HuH-7 (cell line): ENCODE data around the gene HINFP.
"Not testable (repeated sequence)": the region's sequence is repeated elsewhere in the genome, so short reads cannot be mapped to it uniquely, and the experiment has no call there.

Experiments
- DNase-seq: peaks from one replicate; pipeline ENCODE4 v3.0.0; 2011; ENCODE audit warnings: low spot score

HINFP gene

GRCh38 chr11:119117004-119117706, 4.2 kb upstream of the HINFP start:
- DNase-seq: no peak

- DNase-seq: no peak
Observed at GRCh38 chr11:119118227-119118626, 3.2 kb upstream of the HINFP start.

GRCh38 chr11:119118946-119119345, 2.4 kb upstream of the HINFP start:
- DNase-seq: no peak

DNA sequence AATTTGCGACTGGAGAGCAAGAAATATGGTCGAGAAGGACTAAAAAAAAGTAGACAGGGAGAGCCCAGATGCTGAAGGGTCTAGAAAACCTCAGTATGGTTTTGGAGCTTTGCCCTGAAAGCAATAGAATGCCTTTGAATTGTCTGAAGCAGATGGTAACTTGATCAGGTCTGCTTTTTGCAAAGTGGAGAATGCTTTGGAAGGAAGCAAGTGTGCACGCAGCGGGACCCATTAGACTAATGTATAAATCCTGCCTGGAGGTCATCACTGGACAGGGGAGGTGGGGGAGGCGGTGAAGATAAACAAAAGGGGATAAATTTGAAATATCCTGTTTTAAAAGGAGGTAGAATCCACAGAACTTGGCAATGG, 757 bp upstream of the HINFP start:
- DNase-seq: no peak

DNA sequence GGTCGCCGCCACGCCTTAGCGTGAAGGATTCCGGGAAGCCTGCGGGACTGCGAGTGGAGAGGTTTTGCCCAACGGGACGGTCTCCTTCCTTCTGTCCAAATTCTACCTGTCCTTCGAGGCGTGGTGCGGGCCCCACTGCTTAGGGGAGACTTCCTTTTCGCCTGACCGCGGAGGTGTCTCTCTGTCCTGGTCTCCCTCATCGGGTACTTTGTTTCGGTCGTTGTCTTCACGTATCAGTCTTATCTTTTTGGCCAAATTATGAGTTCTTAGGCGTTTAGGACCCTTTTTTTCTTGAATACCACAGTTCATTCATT, 388 bp downstream of the HINFP start:
- no peak for DNase-seq

- DNase-seq: no peak
Observed at GRCh38 chr11:119125821-119126220, 4.4 kb downstream of the HINFP start.

- DNase-seq: no peak
Observed at GRCh38 chr11:119126675-119127268, 5.4 kb downstream of the HINFP start.

- DNase-seq: no peak
Observed at GRCh38 chr11:119130662-119131061, 9.3 kb downstream of the HINFP start.

- DNase-seq: no peak
Observed at GRCh38 chr11:119134389-119134978, 13.1 kb downstream of the HINFP start.

GRCh38 chr11:119139276-119139675, 17.9 kb downstream of the HINFP start:
- DNase-seq: not testable (repeated sequence)

- peak; percentile 98 for DNase-seq
Observed at GRCh38 chr11:119144825-119145486, 23.6 kb downstream of the HINFP start.

DNA sequence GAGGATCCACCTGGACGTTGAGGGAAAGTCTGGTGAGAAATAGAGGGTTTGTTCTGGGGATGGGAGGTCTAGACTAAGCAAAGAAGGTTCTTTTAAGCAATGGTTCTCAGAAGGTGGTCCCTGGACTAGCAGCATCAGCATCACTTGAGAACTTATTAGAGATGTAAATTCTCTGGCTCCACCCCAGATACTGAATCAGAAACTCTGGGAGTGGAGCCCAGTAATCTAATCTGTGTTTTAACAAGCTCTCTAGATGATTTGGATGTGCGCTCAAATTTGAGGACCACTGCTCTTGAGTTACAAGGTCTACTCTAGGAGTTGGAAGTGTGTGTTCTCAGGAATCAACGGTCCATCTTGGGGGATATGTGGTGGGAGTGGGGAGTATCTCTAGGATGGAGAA, 24.2 kb downstream of the HINFP start:
- DNase-seq: no peak

DNA sequence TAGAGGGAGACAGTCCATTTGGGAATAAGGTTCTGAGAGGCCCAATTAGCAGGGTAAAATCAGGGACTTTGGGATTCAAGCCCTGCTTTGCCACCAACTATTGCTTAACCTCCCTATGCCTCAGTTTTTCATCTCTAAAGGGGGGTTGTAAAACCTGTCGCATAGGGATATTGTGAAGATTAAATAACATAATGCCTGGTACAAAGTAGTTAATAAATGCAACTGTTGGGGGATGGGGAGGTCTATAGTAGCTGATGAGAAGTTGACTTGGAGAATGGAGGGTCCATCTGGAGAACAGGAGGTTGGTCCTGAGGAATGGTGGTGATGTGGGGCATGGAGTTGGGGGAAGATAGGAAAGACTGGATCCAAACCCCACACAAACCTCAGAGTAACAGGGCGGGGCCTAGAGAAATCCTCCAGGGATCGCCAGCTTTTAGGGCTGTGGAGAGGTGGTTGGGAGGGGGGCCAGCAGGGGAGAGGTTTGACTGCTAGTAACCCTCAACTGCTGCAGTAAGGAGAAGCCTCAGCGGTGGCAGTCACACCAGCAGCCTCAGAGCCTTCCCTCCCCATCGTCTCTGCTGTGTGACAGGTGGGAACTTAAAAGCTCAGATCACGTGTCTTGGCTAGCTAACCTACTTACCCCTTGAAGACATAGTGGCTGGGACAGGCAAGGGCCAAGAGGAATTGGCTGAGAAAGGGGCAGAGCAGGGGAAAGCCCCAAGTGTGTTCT, 26.4 kb downstream of the HINFP start:
- DNase-seq: no peak

DNA sequence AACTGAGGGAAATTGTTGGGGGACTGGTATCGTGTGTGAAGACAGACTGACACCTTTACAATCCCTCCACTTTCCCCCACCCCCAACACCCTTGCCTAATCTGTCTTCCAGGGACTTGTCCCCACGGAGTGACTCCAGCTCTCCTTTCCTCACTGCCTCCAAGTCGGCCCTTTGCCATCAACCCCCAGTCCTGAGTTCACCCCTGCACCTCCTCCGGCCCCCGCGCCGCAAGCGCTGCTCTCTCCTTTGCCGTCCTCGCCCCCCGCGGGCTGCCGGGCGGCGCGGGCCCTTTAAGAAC, 27.3 kb downstream of the HINFP start:
- no peak for DNase-seq

DNA sequence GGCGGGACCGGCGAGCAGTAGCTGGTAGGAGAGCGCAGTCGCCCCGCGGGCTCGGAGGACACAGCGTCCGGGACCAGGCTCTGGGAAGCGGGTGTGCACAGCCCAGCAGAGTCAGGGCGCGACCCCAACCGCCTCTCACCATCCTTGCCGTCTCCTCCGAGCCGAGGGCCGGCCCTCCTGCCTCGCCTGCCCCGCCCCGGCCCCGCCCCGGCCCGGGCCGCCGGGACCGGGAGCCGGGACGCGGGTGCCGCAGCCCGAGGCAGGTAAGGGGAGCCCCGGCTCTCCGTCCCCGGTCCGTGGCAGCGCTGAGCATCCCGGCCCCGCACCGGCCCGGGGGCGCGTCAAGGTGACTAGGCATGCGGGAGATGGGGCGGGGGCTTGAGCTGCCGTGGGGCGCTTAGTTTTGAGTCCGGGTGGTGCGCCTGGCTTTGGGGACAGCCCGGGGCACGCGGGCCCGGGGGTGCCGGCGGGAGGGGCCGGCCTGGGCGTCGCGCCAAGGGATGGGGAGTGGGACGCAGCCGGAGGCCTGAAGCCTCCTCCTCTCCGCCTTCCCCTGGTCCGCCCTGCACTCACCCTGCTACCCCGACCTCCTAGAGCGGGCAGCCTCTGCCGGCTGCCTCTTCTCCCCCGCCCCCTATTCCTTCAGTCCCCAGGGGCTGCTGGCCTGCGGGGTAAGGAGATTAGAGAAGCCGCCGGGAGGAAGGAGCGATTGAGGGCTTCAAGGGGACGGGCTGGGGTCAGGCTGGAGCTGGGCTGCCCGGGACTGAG, 27.8 kb downstream of the HINFP start, which contains the start of gene ABCG4:
ABCG4 (plus strand) TSS at position 35 of the 768 bp plus-strand sequence. CDS start 914 bp downstream, outside the sequence.
- DNase-seq: no peak

DNA sequence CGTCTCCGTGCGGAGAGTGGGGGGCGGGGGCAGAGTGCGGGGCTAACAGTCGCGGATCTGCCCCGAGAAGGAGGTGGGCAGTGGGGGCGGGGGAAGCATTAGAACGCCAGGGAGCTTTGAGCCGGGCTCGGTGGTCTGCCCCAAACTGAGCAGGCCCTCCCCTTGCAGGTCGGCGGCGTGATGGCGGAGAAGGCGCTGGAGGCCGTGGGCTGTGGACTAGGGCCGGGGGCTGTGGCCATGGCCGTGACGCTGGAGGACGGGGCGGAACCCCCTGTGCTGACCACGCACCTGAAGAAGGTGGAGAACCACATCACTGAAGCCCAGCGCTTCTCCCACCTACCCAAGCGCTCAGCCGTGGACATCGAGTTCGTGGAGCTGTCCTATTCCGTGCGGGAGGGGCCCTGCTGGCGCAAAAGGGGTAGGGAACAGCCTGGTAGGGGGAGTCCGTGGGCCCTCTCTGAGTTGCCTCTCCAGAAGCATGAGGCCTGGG, 28.5 kb downstream of the HINFP start:
- no peak for DNase-seq

- DNase-seq: no peak
Observed at GRCh38 chr11:119152043-119152442, 30.7 kb downstream of the HINFP start.

DNA sequence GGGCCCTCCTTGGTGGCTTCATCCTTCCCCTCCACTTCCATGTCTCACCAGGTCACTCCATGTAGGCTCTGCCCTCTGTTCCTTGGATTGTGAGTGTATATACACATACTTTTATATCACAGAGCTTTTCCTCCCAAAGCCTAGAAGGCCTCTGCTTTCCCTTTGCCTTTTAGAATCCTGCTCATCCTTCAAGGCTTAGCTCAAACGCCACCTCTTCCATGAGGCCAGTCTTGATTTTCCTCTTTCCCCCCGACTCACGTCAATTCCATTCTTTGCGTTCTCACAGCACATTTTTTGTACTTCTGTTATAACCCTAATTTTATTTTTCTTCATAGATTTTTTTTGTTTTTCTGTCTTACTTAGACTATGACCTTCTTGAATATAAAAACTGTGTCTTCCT, 31.2 kb downstream of the HINFP start:
- no peak for DNase-seq

- DNase-seq: peak; percentile 56
Observed at GRCh38 chr11:119153049-119153818, 31.9 kb downstream of the HINFP start.

DNA sequence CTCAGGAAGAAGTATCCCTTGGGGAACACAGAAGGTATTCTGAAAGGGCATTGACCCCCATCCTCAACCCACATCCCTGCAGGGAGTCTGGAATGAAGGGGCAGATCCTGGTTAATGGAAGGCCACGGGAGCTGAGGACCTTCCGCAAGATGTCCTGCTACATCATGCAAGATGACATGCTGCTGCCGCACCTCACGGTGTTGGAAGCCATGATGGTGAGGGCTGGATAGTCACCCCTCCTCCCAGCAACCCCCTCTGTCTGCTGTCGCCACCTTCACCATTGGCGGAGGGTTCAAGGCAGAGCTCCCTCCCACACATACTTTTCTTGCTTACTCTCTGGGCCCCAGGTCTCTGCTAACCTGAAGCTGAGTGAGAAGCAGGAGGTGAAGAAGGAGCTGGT, 32.8 kb downstream of the HINFP start:
- DNase-seq: no peak
